OCI-LY1 (cell line): ENCODE results near the gene WDR35.

Experiments used
- CTCF ChIP-seq: fragments of 200-600 bp; sonication (generic), shearing (Covaris generic); IDR thresholded peaks from 2 replicates; pipeline ENCODE4 v1.5.1; 2017; ENCODE audit warnings: mild to moderate bottlenecking, antibody characterized with exemption, low read length, moderate library complexity, mixed read lengths
- EZH2 ChIP-seq: fragments of 200-600 bp; sonication (generic), shearing (Covaris generic); IDR thresholded peaks from 2 replicates; pipeline ENCODE4 v1.8.0; 2017; ENCODE audit warnings: borderline replicate concordance, mixed run types, mild to moderate bottlenecking, antibody characterized with exemption, low read length, moderate library complexity, mixed read lengths

- TF ChIP-seq CTCF (no peak), EZH2 (no peak)
These were observed 108.0 kb downstream of the WDR35 start for GRCh38 chr2:19881908-19882265.
